ENCODE results near the gene DDN. TPM values are rescaled to one million over a fixed set of nuclear protein-coding genes. Genes with fewer than 3 reads are reported as not detected.

The DDN gene
- polyA plus RNA-seq, 1 donor (not counting 4 experiments of a cell fraction or from before 2014, with no cell fraction given): 0.10 TPM

- FAIRE-seq: no peak
- no peak for TF ChIP-seq EZH2 (IDR thresholded peaks at IDR 0.05; ENCODE audit: low read length)
- TF ChIP-seq, protein P1, sequence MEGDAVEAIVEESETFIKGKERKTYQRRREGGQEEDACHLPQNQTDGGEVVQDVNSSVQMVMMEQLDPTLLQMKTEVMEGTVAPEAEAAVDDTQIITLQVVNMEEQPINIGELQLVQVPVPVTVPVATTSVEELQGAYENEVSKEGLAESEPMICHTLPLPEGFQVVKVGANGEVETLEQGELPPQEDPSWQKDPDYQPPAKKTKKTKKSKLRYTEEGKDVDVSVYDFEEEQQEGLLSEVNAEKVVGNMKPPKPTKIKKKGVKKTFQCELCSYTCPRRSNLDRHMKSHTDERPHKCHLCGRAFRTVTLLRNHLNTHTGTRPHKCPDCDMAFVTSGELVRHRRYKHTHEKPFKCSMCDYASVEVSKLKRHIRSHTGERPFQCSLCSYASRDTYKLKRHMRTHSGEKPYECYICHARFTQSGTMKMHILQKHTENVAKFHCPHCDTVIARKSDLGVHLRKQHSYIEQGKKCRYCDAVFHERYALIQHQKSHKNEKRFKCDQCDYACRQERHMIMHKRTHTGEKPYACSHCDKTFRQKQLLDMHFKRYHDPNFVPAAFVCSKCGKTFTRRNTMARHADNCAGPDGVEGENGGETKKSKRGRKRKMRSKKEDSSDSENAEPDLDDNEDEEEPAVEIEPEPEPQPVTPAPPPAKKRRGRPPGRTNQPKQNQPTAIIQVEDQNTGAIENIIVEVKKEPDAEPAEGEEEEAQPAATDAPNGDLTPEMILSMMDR (optimal IDR thresholded peaks at IDR 0.05 in 1 of 3, IDR thresholded peaks at IDR 0.05 in 1 of 3, conservative IDR thresholded peaks at IDR 0.05 in 1 of 3; ENCODE audit: extremely low read depth in 1 of 3, insufficient read depth in 2 of 3, low read length in 3 of 3): peak in 1 of 3 experiments; percentile 34
- Histone ChIP-seq H3K79me2 (ENCODE audit: control insufficient read depth, insufficient read depth, low read length) (no peaks in the 10 kb centered on the region), H4K20me1 (ENCODE audit: control insufficient read depth, extremely low read depth, insufficient read depth, low read length) (no peaks in the 10 kb centered on the region), H3K9me3 (ENCODE audit: control insufficient read depth, low read depth, low read length) (no peaks in the 10 kb centered on the region), H3K27me3 (ENCODE audit: control insufficient read depth, extremely low read depth, insufficient read depth, low read length) (peaks cover 49% of the 10 kb centered on the region), H3K9ac (ENCODE audit: control insufficient read depth, extremely low read depth, insufficient read depth, low read length) (no peak overlapping the region), H3K4me3 (ENCODE audit: control insufficient read depth in 2 of 3, extremely low read depth in 1 of 3, insufficient read depth in 2 of 3, low read depth in 1 of 3, low read length in 3 of 3) (no peak overlapping the region), H3K36me3 (ENCODE audit: control insufficient read depth in 2 of 2, extremely low read depth in 1 of 2, insufficient read depth in 2 of 2, low read length in 2 of 2) (no peaks in the 10 kb centered on the region), H3K9me1 (ENCODE audit: control insufficient read depth, extremely low read depth, insufficient read depth, low read length) (no peaks in the 10 kb centered on the region), H3K4me1 (ENCODE audit: control insufficient read depth, extremely low read depth, insufficient read depth, low read length) (peaks cover 28% of the 10 kb centered on the region), H2AFZ (ENCODE audit: control insufficient read depth, low read length) (peak overlapping the region; percentile 29), H3K4me2 (ENCODE audit: control insufficient read depth, extremely low read depth, insufficient read depth, low read depth, low read length) (peak overlapping the region; percentile 64), H3K27ac (ENCODE audit: control insufficient read depth, insufficient read depth, low read length) (no peak overlapping the region)
- dilution Hi-C loops (cut with MboI; ENCODE audit: extremely low pct_ligation_motif_present, low sequenced_read_pairs): no loop called here
- no peak for DNase-seq (ENCODE audit: low read depth, low spot score)
Measured at GRCh38 chr12:48969833-48970701, 29.1 kb downstream of the DDN start.

GRCh38 chr12:48969160-48969771, 29.9 kb downstream of the DDN start:
- no peak for TF ChIP-seq EZH2 (IDR thresholded peaks at IDR 0.05; ENCODE audit: low read length)
- TF ChIP-seq, protein P1 (optimal IDR thresholded peaks at IDR 0.05 in 1 of 3, IDR thresholded peaks at IDR 0.05 in 1 of 3, conservative IDR thresholded peaks at IDR 0.05 in 1 of 3; ENCODE audit: extremely low read depth in 1 of 3, insufficient read depth in 2 of 3, low read length in 3 of 3): no peak
- H3K4me2 ChIP-seq (ENCODE audit: control insufficient read depth, extremely low read depth, insufficient read depth, low read depth, low read length): peak overlapping the region; percentile 9
- no peak overlapping the region for H3K9ac ChIP-seq (ENCODE audit: control insufficient read depth, extremely low read depth, insufficient read depth, low read length)
- no peaks in the 10 kb centered on the region for H3K36me3 ChIP-seq (ENCODE audit: control insufficient read depth in 2 of 2, extremely low read depth in 1 of 2, insufficient read depth in 2 of 2, low read length in 2 of 2)
- H3K27ac ChIP-seq (ENCODE audit: control insufficient read depth, insufficient read depth, low read length): no peak overlapping the region
- H3K79me2 ChIP-seq (ENCODE audit: control insufficient read depth, insufficient read depth, low read length): no peaks in the 10 kb centered on the region
- H3K9me1 ChIP-seq (ENCODE audit: control insufficient read depth, extremely low read depth, insufficient read depth, low read length): no peaks in the 10 kb centered on the region
- H3K9me3 ChIP-seq (ENCODE audit: control insufficient read depth, low read depth, low read length): no peaks in the 10 kb centered on the region
- DNase-seq (ENCODE audit: low read depth, low spot score) (no peak), FAIRE-seq (no peak)
- H4K20me1 ChIP-seq (ENCODE audit: control insufficient read depth, extremely low read depth, insufficient read depth, low read length): no peaks in the 10 kb centered on the region
- H3K27me3 ChIP-seq (ENCODE audit: control insufficient read depth, extremely low read depth, insufficient read depth, low read length): peaks cover 47% of the 10 kb centered on the region
- H2AFZ ChIP-seq (ENCODE audit: control insufficient read depth, low read length): no peak overlapping the region
- H3K4me3 ChIP-seq (ENCODE audit: control insufficient read depth in 2 of 3, extremely low read depth in 1 of 3, insufficient read depth in 2 of 3, low read depth in 1 of 3, low read length in 3 of 3): no peak overlapping the region
- dilution Hi-C loops (cut with MboI; ENCODE audit: extremely low pct_ligation_motif_present, low sequenced_read_pairs): no loop called here
- H3K4me1 ChIP-seq (ENCODE audit: control insufficient read depth, extremely low read depth, insufficient read depth, low read length): peaks cover 28% of the 10 kb centered on the region

Measured in keratinocyte (primary cell).